ENCODE measurements around the gene MAEA.

- no peak for TF ChIP-seq CTCF (IDR thresholded peaks at IDR 0.05)
- TF ChIP-seq REST (IDR thresholded peaks at IDR 0.05), result no peak
- TF ChIP-seq MAFK (IDR thresholded peaks at IDR 0.05; ENCODE audit: partially characterized antibody), result no peak
Observed at GRCh38 chr4:1359976-1360375, 70.3 kb downstream of the MAEA start.

Measured in A549 (cell line).